HG03378 (cell line): ENCODE measurements around the gene SLC44A5.

Source experiments
- ATAC-seq: cut with Tn5 transposase; IDR thresholded peaks from one replicate; pipeline ENCODE4 v1.9.1; 2021; ENCODE audit warnings: mild to moderate bottlenecking, moderate library complexity; ENCODE audit not compliant: unreplicated experiment

The SLC44A5 gene

DNA sequence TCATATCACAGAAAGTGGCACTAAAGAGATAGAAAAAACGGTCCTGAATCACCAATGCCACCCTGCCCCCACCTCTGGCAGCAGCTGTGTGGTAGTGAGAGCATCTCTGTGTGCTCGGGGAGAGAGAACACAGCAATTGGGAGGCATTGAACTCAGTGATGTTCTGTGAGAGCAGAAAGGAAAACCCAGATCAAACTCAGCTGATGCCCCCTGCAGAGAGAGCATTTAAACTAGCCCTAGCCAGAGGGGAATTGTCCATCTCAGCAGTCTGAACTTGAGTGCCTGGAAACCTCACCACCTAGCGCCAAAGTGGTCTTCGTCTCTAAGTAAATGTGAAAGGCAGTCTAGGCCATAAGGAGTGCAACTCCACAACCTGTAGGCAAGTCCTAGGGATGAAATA is 21.3 kb downstream of the SLC44A5 start:
- no peak for ATAC-seq

DNA sequence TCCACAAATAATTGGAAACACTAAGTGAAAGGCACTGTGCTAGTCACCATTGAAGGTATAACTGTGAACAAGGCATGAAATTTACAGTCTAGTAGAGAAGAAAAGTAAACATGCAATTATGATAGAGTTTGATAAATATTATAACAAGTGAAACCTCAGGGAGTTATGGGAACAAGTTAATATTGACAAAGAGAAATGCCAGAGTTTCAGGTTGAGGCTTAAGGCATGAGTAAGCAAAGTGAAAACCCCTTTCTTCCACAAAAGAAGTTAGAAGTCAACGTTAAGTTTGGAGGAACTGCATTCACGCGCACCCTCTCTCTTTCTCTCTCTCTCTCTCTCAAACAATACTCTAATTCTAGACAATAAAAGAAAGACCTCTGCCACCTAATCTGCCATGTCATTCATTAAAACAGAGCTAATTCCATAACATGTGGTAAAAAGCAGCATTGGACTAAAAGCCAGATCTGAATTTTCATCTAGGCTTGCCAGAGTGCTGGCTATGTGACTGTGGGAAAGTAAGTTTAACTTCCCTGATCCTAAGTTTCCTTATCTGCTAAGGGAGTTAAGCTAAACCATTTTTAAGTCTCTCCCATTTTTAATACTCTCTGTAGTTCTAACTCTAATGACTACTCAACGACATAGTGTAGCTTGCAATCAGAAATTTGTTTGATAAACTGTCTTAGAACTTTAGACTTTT is 22.0 kb downstream of the SLC44A5 start:
- no peak for ATAC-seq

DNA sequence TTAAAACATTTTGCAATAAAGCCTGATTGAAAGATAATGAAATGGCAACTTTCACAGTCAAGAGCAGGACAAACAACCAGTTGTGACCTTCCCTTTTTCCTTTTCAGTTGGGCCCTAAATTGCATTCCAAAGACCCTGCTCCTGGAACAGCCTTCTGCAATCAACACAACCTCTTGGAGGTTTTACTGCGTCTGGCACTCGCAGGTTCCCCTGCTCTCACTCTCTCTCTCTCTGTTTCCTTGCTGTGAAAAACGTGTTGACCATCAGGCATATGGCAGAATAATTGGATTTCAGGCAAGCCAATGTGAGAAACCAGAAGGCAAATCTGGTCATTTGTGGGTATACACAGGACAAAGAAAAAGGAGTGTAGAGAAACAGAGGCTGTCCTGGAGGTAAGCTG is 23.2 kb downstream of the SLC44A5 start:
- ATAC-seq, result no peak

DNA sequence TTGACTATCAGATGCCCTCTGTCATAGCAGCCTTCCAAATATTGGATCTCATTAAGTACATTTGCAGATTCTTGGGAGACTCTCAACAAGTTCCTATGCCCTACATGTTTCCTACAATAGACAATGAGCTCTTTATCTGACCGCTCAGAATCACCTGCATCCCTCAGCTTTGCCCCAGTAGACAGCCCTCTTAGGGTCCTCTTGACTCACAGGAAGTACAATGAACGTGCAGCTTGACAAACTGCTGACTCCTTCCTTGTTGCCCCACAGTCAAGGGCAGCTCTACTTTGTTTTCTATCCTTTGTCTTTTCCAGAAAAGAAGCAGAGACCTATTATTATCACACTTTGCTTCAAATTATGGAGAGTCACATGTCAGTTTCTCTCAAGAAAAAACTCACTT is 27.6 kb downstream of the SLC44A5 start:
- ATAC-seq, result no peak

DNA sequence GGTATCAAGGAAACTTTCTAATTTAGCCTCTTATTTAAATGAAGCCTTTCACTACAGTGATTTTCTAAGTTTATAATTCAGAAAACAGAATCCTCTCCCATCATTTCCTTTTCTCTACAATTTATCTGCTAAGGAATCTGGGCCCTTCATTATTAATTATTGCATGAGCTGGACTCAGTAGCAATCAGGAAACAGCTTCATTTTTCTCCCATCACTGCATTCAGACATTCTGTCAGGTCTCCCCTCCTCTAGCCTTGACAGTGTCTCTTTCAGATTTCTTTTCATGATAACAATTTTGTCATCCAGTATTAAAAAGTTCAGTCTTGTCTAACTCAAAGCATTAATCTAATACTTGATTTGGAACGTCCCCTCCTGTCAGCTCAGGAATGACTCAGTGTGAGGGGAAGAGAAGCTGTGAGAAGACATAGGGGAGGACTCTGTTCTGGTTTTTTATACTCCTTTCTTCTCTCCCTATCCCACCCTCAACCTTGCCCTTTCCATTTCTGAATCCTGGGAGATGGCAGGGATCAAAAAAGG is 28.1 kb downstream of the SLC44A5 start:
- ATAC-seq, result no peak

DNA sequence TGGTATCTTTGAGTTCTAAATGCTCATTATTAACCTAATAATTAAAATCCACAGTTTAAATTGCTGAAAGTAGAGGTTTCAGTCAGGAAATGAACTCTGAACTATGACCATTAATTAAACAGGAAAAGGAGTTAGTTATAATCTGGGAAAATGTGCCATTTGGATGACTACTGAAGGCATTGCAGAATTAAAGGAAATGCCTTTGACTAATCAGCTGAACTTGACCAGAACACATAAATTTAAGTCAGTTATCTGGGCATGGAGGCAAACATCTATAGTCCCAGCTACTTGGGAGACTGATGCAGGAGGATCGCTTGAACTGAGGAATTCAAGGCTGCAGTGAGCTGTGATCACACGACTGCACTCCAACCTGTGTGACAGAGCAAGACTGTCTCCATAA is 31.9 kb downstream of the SLC44A5 start:
- no peak for ATAC-seq

DNA sequence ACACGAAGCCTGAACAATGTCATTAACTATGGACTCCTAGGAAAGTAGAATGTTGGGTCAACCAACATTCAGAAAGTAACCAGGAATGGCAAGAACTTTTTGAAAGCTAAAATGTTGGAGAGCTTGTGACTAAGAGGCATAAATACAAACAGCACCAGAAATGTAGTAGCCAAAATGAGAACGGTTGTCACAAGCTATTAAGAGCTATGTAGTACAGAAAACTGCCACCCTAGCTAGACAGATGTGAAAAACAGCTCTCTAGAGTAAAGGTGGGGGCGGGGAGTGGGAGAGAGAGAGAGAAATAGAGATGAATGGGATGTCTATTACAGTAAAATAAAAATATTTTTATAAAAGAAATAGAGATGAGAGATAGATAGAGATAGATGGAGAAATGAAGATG is 35.1 kb downstream of the SLC44A5 start:
- no peak for ATAC-seq

DNA sequence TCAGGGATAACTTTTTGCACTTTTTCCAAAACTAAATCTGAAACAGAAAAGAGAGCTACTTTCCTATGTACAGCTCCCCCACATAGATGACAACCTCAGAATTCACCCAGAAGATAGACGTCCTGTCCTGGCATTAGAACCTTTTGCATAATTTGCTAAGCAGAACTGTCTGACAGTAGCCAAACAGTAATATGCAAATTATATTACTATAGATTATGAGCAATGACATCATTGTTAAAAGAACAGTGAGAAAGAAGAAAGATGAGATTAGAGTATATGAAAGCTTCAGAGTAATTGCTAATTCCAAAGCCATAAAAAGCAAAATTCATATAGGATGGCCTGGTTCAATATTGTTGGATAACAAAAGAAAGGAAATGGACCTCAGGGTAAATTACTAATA is 43.7 kb downstream of the SLC44A5 start:
- ATAC-seq, result no peak

DNA sequence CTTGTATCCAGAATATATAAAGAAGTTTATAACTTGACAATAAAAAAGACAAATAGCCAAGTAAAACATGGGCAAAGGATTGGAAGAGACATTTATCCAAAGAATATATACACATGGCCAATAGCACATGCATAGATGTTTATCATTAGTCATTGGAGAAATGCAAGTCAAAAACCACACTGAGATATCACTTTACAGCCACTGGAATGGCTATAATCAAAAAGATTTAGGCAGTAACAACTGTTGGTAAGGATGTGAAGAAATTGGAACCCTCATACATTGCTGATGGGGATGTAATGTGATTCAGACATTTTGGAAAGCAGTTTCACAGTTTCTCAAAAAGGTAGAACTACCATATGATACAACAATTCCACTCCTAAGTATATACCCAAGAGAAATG is 51.1 kb downstream of the SLC44A5 start:
- ATAC-seq, result no peak

DNA sequence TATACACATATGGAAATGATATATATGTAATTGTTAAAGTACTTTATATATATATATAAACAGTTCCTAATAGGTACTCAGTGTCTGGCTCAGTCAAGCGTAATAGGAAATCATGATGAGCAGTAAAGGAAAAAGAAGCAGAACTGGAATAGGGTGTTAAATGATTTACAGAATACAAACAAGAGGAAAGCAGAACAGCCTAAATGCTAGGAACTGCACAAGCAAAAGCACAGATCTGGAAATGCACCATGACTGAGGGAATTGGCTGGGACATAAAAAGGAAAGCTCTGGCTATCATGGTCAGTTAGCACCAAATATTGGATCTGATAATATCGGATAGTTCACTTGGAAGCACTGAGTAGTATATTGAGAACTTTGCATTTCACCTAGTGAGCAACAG is 51.8 kb downstream of the SLC44A5 start:
- ATAC-seq, result no peak

DNA sequence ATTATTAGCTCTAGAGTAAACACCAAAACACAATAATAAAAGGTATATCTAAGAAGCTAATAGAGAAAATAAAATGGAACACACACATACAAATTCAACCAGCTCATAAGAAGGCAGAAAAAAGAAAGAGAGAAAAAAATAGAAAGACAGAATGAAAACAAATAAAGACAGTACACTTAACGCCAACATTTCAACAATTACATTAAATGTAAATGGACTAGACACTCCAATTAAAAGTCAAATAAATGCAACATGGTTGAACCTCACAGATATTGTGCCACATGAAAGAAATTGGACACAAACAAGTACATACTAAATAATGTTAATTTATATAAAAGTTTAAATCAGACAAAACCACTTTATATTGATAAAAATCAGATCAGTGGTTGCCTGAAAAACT is 56.0 kb downstream of the SLC44A5 start:
- ATAC-seq, result no peak

DNA sequence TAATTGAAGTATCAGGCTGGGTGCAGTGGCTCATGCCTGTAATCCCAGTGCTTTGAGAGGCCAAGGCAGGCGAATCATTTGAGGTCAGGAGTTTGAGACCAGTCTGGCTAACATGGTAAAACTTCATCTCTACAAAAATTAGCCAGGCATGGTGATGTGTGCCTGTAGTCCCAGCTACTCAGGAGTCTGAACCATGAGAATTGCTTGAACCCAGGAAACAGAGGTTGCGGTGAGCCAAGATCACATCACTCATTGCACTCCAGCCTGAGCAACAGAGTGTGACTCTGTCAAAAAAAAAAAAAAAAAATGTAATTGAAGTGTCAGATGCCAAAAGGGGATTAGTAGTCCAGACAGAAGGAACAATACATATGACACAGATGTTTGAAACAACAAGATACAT is 56.7 kb downstream of the SLC44A5 start:
- ATAC-seq, result no peak

DNA sequence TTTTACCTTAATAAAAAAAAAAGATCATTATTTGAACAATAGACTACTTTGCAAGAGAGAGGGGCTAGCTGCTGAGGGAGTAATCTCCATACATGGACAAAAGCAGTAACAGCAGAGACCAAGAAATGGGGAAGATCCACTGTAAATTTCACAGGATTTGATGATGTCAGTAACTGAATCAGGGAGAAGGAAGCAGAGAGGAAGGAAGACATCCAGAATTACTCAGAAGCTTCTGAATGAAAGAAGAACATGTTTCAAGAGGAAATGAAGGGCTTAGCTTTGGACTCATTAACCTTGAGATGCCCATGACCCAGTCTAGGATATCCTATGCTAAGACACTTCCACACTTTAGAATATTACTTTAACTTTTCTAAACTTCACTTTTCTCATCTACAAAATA is 60.4 kb downstream of the SLC44A5 start:
- ATAC-seq, result no peak

DNA sequence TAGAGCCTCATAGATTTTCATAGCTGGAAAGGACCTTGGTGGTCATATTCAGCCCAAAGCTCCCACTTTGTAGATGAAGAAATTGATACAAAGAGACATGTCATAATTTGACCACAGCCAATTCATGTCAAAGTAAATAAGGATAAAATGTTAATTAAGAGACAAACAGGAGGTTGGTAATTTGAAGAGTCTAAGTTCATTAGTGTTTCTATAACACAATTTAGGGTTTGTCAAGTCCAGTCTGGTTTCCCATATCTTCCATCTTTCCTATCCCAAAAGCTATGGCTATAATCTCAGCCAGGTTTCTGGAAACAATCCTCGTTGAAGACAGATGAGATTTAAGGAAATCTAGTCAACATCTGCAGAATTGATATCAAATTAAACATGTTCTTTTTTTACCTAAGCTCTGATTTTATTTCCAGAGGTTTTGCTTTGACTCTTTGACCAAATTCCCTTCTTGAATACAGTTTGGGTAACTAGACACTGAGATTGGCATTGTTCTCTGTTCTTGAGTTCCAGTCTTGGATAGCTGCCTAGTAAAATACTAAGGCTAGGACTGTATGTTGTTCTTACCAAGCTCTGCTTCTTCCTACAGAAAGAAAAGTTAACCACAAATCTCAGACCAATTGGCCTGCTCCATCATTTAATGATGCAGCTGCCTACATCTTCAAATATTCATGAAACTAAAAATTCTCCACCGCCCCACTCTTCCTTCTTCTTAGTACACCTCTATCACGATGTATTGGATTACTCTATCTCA is 62.0 kb downstream of the SLC44A5 start:
- no peak for ATAC-seq

DNA sequence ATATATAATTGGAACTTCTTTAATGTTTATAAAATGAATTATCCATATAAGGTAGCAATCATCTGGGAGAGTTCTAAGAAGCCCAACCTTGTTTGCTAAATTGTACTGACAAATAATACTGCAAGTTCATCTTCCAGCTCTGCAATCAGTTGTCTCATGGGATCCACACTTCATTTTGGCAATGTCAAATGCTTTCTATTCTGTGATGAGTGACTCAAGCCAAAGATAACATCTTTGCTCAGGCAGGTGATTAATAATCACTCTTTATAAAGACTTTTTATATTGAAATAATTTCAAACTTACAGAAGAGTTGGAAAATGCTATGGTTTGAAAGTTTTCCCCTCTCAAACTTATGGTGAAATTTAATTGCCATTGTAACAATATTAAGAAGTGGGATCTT is 67.2 kb downstream of the SLC44A5 start:
- ATAC-seq, result no peak

DNA sequence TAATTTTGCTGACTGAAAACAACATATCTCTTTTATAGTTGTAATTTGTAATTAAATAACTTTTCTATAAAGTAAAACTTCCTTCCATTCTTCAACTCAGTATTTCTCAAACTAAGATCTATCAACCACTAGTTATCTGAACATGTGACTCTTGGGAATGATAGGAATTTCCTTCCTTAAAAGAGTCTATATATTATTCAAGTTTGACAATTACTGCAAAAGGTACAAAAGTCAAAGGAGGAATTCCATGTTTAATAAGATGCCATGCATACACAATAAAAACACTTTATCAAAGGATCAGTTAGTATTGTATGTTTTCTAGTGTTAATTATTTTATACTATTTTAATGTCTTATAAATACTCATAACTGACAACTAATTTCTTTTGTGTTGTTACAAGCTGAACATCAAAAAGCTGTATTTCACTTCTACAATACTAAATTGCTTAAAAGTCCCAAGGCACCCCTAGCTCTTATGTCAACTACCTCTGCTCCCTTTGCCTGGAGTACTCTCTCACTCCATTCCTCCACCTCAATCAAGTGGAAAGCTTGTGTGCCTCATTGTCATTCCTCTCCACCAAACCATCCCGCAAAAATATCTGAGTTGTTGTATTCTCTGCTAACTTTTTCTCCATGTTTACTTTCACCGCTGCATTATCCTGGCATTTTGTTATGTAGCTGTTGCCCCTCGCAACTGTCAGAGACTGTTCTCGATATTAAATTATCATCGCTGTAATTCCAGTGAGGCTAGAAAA is 67.9 kb downstream of the SLC44A5 start:
- ATAC-seq, result no peak

DNA sequence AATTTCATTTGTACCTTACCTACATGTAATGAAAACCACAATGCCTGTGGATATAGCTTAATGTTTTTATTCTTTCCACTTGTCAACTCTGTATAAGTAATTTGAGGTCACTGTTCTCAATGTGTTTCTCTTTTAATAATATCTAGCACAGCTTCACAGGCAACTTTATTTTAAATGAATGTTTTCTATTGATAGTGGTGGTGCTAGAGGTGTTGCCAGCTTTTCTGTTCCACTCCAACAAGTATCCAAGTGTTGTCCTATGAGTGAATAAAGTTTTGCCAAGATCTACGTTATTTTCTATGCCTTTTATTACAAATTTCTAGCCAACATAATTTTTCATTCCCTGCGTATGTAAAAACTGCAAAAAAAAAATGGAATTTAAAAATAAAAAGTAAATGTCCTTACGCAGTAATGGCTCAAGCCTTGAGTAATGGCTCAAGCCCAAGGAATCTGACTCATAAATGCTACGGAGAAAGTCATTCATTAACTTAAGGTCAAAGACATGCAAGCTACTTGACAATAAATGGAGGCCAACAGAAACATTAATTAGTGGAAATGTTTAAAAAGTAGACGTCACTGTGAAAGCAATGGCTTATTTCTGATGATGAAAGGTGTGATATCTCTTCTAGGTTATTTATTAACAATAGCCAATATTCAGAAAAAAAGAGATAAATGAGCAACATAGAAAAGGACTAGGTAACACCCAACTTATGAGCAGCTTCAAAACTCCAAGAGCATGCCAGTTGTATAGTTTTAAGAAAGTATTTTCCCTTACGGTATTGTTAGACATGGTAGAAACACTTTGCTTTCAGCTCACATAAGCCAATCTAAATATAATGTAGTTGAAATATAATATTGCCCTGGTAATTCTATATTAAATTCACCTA is 71.4 kb downstream of the SLC44A5 start:
- no peak for ATAC-seq

DNA sequence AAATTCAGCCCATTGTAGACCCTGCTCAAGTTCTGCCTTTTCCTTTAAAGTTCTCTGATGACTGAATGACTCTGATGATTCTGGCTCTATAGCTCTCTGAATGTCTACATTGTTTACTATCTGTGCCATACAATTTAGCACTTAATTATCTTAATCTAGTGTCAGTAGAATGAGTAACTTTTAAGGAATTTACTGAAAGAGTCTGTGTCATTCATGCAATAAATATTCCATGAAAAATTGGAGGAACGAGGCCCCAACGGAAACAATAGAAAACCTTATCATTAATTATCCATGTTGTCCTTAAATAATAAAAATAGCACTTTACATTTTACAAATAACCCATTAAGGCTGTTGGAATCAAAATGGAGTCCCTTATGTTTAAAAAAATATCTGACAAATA is 77.8 kb downstream of the SLC44A5 start:
- no peak for ATAC-seq

DNA sequence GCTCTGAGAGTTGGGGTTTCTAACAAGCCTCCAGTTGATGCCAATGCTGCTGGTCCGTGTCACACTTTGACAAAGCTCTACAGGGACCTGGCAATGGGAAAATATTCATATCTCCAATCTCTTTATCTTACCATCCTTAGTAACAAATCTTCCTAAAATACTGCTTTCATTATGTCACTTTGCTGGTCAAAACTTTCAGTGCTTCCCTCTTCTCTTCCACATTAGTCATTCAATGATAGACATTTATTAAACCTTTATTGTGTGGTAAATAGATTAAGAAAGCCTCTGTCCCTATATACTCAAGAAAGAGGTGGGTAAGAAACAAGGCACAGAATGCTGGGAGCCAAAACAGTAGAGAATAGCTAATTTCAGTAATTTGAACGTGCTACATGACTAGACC is 79.3 kb downstream of the SLC44A5 start:
- ATAC-seq, result no peak

DNA sequence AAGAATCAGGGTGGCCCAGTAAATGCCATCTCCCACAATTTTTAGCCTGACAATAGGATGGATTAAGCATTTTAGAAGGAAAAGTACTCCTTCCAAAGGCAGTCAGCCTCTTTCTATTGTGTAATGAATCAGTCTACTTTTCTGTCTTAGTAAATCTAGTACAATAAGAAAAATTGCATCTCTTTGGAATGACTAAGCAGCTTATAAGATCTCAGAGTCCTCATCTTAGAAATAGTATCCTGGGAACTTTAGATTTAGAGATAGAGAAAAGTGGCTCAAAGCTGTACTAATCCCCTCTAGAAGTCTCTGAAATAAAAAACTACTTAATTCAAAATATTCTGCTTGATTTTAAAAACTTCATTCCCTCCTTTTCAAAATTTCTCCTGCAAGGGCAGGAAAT is 81.4 kb downstream of the SLC44A5 start:
- no peak for ATAC-seq

DNA sequence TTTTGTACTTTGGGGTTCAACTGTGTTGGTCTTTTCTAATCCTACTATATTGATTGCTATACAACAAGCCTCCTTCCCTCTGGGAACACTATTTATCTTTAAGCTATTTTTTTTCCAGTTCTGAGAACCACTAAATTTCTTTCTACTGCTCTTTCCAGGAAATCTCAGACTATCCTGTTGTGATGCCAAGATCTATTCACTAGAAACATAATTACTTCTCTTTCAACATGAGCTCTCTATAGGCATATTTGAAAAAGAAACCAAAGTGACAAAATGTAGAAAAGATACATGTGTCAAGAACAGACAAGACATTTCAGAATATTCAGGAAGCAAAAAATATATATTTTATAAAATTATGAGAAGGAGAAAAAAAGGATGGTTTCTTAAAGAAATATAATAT is 82.9 kb downstream of the SLC44A5 start:
- ATAC-seq, result no peak
